ENCODE results near the gene PBLD. TPM values are rescaled to one million over a fixed set of nuclear protein-coding genes. Genes with fewer than 3 reads are reported as not detected.

The PBLD gene
- total and polyA plus RNA-seq, 9 of the 15 experiments (the other 6 are each of a cell fraction or from before 2014, with no cell fraction given) = 1.2 to 4.3 (median 2.5) TPM

DNA sequence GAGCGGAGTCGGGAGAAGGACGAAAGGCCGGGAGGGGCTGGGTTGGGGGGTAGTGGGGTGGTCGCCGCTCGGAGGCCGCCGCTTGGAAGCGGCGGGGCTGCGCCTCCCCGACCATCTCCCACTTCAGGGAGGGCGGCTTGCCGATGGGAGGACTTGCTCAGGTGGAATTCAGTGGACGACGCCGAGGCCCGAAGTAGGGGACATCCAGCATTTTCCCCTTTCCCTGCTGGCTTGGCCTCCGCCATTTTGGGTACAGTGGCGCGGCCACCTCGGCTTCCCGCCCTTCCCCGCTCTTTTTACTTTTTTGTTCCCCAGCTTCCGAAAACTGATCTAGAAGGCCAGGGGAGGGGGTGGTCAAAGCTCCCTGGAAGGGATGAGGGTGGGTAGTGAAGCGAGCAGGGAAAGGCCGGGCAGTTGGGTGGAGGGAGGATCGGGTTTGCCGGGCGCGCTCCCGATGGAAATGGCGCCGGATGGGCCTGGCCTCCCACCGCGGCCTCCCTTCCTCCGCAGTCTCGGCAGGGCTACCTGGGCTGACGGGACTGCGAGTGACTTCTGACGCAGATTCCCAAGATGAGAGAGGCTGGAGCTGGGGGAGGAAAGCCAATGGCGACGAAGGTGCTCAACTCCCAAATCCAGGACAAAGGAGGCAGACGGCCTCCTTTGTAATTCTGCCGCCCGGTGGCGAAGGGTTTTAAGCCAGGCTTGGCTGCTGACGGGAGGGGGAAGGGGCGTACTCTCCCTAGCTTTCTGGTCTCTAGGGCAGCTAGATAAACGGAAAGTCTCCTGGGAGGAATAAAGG, at the start of gene PBLD (continued):
- TF ChIP-seq NONO (IDR thresholded peaks at IDR 0.05; ENCODE audit: low read depth in 2 of 2, low read length in 1 of 2) = peak in 1 of 2 experiments; percentile 41; a peak in 1 of 4 replicates
- no peak for TF ChIP-seq EZH2 (IDR thresholded peaks at IDR 0.05; ENCODE audit: borderline replicate concordance, low read depth, low read length)
- no peak for TF ChIP-seq RHOXF2B (CRISPR knock-in tag; conservative IDR thresholded peaks at IDR 0.05)
- TF ChIP-seq RBM22 (IDR thresholded peaks at IDR 0.05; ENCODE audit: low read depth, low read length, poor library complexity, severe bottlenecking) = peak; percentile 95
- peak; percentile 80 for TF ChIP-seq ZNF24 (IDR thresholded peaks at IDR 0.05)
- 0 out of 2 replicates have a peak, but pooled peaks have one; percentile 18 for TF ChIP-seq KLF10 (CRISPR knock-in tag; IDR thresholded peaks at IDR 0.05)
- peak; percentile 66; the same call in 1 of the 2 replicates for TF ChIP-seq HLTF (IDR thresholded peaks at IDR 0.05)
- TF ChIP-seq ZC3H11A (IDR thresholded peaks at IDR 0.05; ENCODE audit: low read depth, low read length) = no peak
- 0 out of 2 replicates have a peak, but pooled peaks have one; percentile 15 for TF ChIP-seq ZNF212 (CRISPR knock-in tag; IDR thresholded peaks at IDR 0.05)
- TF ChIP-seq CEBPG (CRISPR knock-in tag; IDR thresholded peaks at IDR 0.05) = no peak
- no peak for TF ChIP-seq CEBPG (tag; conservative IDR thresholded peaks at IDR 0.05 in 1 of 2, IDR thresholded peaks at IDR 0.05 in 1 of 2)
- peak; percentile 78; the same call in 1 of the 2 replicates for TF ChIP-seq ZNF311 (CRISPR knock-in tag; IDR thresholded peaks at IDR 0.05)
- TF ChIP-seq SMC3 (conservative IDR thresholded peaks at IDR 0.05; ENCODE audit: insufficient read depth, low read depth, low read length) = peak; percentile 40; the same call in 1 of the 2 replicates
- TF ChIP-seq DACH1 (IDR thresholded peaks at IDR 0.05; ENCODE audit: partially characterized antibody) = peak; percentile 17
- TF ChIP-seq, protein P1, sequence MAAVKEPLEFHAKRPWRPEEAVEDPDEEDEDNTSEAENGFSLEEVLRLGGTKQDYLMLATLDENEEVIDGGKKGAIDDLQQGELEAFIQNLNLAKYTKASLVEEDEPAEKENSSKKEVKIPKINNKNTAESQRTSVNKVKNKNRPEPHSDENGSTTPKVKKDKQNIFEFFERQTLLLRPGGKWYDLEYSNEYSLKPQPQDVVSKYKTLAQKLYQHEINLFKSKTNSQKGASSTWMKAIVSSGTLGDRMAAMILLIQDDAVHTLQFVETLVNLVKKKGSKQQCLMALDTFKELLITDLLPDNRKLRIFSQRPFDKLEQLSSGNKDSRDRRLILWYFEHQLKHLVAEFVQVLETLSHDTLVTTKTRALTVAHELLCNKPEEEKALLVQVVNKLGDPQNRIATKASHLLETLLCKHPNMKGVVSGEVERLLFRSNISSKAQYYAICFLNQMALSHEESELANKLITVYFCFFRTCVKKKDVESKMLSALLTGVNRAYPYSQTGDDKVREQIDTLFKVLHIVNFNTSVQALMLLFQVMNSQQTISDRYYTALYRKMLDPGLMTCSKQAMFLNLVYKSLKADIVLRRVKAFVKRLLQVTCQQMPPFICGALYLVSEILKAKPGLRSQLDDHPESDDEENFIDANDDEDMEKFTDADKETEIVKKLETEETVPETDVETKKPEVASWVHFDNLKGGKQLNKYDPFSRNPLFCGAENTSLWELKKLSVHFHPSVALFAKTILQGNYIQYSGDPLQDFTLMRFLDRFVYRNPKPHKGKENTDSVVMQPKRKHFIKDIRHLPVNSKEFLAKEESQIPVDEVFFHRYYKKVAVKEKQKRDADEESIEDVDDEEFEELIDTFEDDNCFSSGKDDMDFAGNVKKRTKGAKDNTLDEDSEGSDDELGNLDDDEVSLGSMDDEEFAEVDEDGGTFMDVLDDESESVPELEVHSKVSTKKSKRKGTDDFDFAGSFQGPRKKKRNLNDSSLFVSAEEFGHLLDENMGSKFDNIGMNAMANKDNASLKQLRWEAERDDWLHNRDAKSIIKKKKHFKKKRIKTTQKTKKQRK (IDR thresholded peaks at IDR 0.05; ENCODE audit: borderline replicate concordance, low read depth, low read length) = no peak
- TF ChIP-seq NRF1 (conservative IDR thresholded peaks at IDR 0.05 in 1 of 2, IDR thresholded peaks at IDR 0.05 in 1 of 2) = no peak
- no peak for TF ChIP-seq HSF4 (CRISPR knock-in tag; IDR thresholded peaks at IDR 0.05; ENCODE audit: borderline replicate concordance)
- peak; percentile 59 for TF ChIP-seq ZSCAN32 (CRISPR knock-in tag; IDR thresholded peaks at IDR 0.05)
- peak; percentile 37 to 74; a peak in 3 of 4 replicates for TF ChIP-seq SIN3A (IDR thresholded peaks at IDR 0.05; ENCODE audit: borderline replicate concordance in 2 of 2, control insufficient read depth in 1 of 2, low read depth in 2 of 2, low read length in 2 of 2)
- TF ChIP-seq, protein P2, sequence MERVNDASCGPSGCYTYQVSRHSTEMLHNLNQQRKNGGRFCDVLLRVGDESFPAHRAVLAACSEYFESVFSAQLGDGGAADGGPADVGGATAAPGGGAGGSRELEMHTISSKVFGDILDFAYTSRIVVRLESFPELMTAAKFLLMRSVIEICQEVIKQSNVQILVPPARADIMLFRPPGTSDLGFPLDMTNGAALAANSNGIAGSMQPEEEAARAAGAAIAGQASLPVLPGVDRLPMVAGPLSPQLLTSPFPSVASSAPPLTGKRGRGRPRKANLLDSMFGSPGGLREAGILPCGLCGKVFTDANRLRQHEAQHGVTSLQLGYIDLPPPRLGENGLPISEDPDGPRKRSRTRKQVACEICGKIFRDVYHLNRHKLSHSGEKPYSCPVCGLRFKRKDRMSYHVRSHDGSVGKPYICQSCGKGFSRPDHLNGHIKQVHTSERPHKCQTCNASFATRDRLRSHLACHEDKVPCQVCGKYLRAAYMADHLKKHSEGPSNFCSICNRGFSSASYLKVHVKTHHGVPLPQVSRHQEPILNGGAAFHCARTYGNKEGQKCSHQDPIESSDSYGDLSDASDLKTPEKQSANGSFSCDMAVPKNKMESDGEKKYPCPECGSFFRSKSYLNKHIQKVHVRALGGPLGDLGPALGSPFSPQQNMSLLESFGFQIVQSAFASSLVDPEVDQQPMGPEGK (CRISPR knock-in tag; IDR thresholded peaks at IDR 0.05; ENCODE audit: borderline replicate concordance) = no peak
- TF ChIP-seq ZNF644 (tag; IDR thresholded peaks at IDR 0.05; ENCODE audit: low read depth) = 0 out of 2 replicates have a peak, but pooled peaks have one; percentile 10
- no peak; the same call in 1 of the 2 replicates for TF ChIP-seq SPI1 (IDR thresholded peaks at IDR 0.05; ENCODE audit: borderline replicate concordance, low read depth, low read length)
- peak; percentile 20; the same call in 1 of the 2 replicates for TF ChIP-seq ZNF23 (CRISPR knock-in tag; IDR thresholded peaks at IDR 0.05)
